GM19328 (cell line): ENCODE measurements around the gene IL12B.
"Not testable (repeated sequence)": the region's sequence is repeated elsewhere in the genome, so short reads cannot be mapped to it uniquely, and the experiment has no call there.

Experiments
- ATAC-seq: cut with Tn5 transposase; IDR thresholded peaks from one replicate; pipeline ENCODE4 v1.9.1; 2021; ENCODE audit warnings: mild to moderate bottlenecking, moderate library complexity; ENCODE audit not compliant: unreplicated experiment

IL12B gene

DNA sequence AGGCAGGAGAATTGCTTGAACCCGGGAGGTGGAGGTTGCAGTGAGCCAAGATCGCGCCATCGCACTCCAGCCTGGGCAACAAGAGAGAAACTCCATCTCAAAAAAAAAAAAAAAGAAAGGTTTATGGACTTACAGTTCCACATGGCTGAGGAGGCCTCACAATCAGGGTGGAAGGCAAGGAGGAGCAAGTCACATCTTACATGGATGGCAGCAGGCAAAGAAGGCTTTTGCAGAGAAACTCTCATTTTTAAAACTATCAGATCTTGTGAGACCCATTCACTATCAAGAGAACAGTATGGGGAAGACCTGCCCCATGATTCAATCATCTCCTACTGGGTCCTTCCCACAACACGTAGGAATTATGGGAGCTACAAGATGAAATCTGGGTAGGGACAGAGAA, 33.0 kb downstream of the IL12B start:
- ATAC-seq, result not testable (repeated sequence)

DNA sequence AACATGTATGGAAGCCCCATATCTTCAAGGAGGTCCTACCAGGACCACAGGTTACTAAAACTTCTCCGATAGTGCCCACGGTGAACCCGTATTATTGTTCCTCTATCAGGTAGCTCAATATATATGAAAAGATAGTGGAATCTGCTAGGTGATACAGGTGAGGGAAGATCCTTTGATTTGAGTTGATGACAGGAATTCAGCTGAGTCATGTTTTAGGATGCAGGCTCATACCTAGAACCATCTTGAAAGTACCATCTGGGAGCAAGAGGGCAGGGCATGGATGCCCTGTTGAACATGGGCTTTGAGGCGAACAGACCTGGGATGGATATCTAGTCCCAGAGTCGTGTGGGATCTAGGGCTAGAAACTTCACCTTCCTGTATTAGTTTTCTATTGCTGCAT, 35.4 kb downstream of the IL12B start:
- no peak for ATAC-seq

- no peak for ATAC-seq
Observed at GRCh38 chr5:159290741-159291140, 39.5 kb downstream of the IL12B start.

DNA sequence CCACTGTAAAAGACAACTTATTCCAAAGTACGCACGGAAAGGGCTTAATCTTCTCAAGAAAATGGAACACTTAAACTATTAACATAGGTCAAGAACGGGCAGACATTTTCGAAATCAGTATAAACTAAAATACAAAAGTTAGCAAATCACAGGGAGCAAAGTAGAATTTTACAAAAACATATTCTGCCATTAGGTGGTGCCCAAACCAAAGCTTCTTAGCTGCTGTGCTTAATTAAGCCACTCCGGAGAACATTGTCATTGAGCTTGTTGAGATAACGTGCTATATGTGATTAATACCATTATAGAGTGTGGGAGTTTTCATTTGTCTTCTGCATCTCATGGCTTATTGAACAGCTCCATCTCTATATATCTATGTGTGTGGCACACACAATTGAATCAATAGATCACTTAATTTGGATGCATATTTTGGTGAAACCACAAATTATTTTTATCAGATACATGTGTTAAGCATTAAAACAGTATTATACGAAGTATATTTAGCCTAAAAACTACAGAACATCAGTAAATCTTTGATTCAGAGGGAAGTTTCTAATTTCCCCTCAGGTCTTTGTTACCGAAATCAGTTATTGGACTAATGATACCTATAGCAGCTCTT, 43.8 kb downstream of the IL12B start:
- ATAC-seq, result no peak

GRCh38 chr5:159274676-159275075, 55.6 kb downstream of the IL12B start:
- ATAC-seq, result no peak

GRCh38 chr5:159273923-159274322, 56.4 kb downstream of the IL12B start:
- no peak for ATAC-seq

- ATAC-seq, result no peak
Observed at GRCh38 chr5:159269723-159270122, 60.6 kb downstream of the IL12B start.

- not testable (repeated sequence) for ATAC-seq
Observed at GRCh38 chr5:159266764-159267163, 63.5 kb downstream of the IL12B start.
